ENCODE measurements around the gene GUCY1B1.

The GUCY1B1 gene

GRCh38 chr4:155809835-155810234, 51.0 kb downstream of the GUCY1B1 start:
- H2AFZ ChIP-seq (ENCODE audit: low read depth, low read length): peak overlapping the region; percentile 24; the same call in 1 of the 2 replicates
- H3K27me3 ChIP-seq (ENCODE audit: insufficient read depth, low read length, poor library complexity): no peaks in the 10 kb centered on the region
- H3K27ac ChIP-seq (ENCODE audit: low read length): no peak overlapping the region
- no peaks in the 10 kb centered on the region for H3K79me2 ChIP-seq (ENCODE audit: insufficient read depth, low read length)
- ATAC-seq (ENCODE audit: insufficient read depth, low read depth): peak; percentile 89
- peaks cover 24% of the 10 kb centered on the region for H3K36me3 ChIP-seq (ENCODE audit: insufficient read depth, low read length)
- no peak overlapping the region for H3K4me3 ChIP-seq (ENCODE audit: low read depth in 1 of 2, low read length in 2 of 2)
- H3K4me2 ChIP-seq (ENCODE audit: insufficient read depth, low read length): no peak overlapping the region
- peak; percentile 38 for DNase-seq
- H3K9me3 ChIP-seq (ENCODE audit: insufficient read depth, low read length, severe bottlenecking): no peaks in the 10 kb centered on the region
- H3K9ac ChIP-seq (ENCODE audit: low read depth, low read length): no peak overlapping the region
- H4K20me1 ChIP-seq (ENCODE audit: insufficient read depth, low read length): no peaks in the 10 kb centered on the region
- H3K4me1 ChIP-seq (ENCODE audit: insufficient read depth, low read length): no peaks in the 10 kb centered on the region
- peak; percentile 73 for TF ChIP-seq CTCF (IDR thresholded peaks at IDR 0.05; ENCODE audit: borderline replicate concordance, extremely low read depth, low read length, poor library complexity, severe bottlenecking)
- no peak for TF ChIP-seq EZH2 (IDR thresholded peaks at IDR 0.05; ENCODE audit: borderline replicate concordance, low read depth, low read length, severe bottlenecking)

- H3K36me3 ChIP-seq (ENCODE audit: insufficient read depth, low read length): peaks cover 12% of the 10 kb centered on the region; the same call in 1 of the 2 replicates
- H3K4me2 ChIP-seq (ENCODE audit: insufficient read depth, low read length): no peak overlapping the region
- no peak for DNase-seq
- H2AFZ ChIP-seq (ENCODE audit: low read depth, low read length): no peak overlapping the region; the same call in 1 of the 2 replicates
- no peak overlapping the region for H3K4me3 ChIP-seq (ENCODE audit: low read depth in 1 of 2, low read length in 2 of 2)
- peaks cover 3% of the 10 kb centered on the region for H3K27me3 ChIP-seq (ENCODE audit: insufficient read depth, low read length, poor library complexity)
- TF ChIP-seq EZH2 (IDR thresholded peaks at IDR 0.05; ENCODE audit: borderline replicate concordance, low read depth, low read length, severe bottlenecking) (no peak), CTCF (IDR thresholded peaks at IDR 0.05; ENCODE audit: borderline replicate concordance, extremely low read depth, low read length, poor library complexity, severe bottlenecking) (no peak)
- H3K9ac ChIP-seq (ENCODE audit: low read depth, low read length): no peak overlapping the region
- H3K9me3 ChIP-seq (ENCODE audit: insufficient read depth, low read length, severe bottlenecking): no peaks in the 10 kb centered on the region
- H3K4me1 ChIP-seq (ENCODE audit: insufficient read depth, low read length): no peaks in the 10 kb centered on the region
- no peaks in the 10 kb centered on the region for H4K20me1 ChIP-seq (ENCODE audit: insufficient read depth, low read length)
- no peaks in the 10 kb centered on the region for H3K79me2 ChIP-seq (ENCODE audit: insufficient read depth, low read length)
- ATAC-seq (ENCODE audit: insufficient read depth, low read depth): no peak
- no peak overlapping the region for H3K27ac ChIP-seq (ENCODE audit: low read length)
These were observed 52.3 kb downstream of the GUCY1B1 start for GRCh38 chr4:155811083-155811482.

- H4K20me1 ChIP-seq (ENCODE audit: insufficient read depth, low read length): no peaks in the 10 kb centered on the region
- H3K4me1 ChIP-seq (ENCODE audit: insufficient read depth, low read length): no peaks in the 10 kb centered on the region
- no peak overlapping the region for H3K4me2 ChIP-seq (ENCODE audit: insufficient read depth, low read length)
- no peak overlapping the region for H3K9ac ChIP-seq (ENCODE audit: low read depth, low read length)
- DNase-seq (no peak), ATAC-seq (ENCODE audit: insufficient read depth, low read depth) (no peak)
- no peaks in the 10 kb centered on the region for H3K79me2 ChIP-seq (ENCODE audit: insufficient read depth, low read length)
- peaks cover 6% of the 10 kb centered on the region for H3K27me3 ChIP-seq (ENCODE audit: insufficient read depth, low read length, poor library complexity)
- H2AFZ ChIP-seq (ENCODE audit: low read depth, low read length): no peak overlapping the region
- H3K36me3 ChIP-seq (ENCODE audit: insufficient read depth, low read length): no peaks in the 10 kb centered on the region
- TF ChIP-seq EZH2 (IDR thresholded peaks at IDR 0.05; ENCODE audit: borderline replicate concordance, low read depth, low read length, severe bottlenecking) (no peak), CTCF (IDR thresholded peaks at IDR 0.05; ENCODE audit: borderline replicate concordance, extremely low read depth, low read length, poor library complexity, severe bottlenecking) (no peak)
- H3K4me3 ChIP-seq (ENCODE audit: low read depth in 1 of 2, low read length in 2 of 2): no peak overlapping the region
- no peak overlapping the region for H3K27ac ChIP-seq (ENCODE audit: low read length)
- no peaks in the 10 kb centered on the region for H3K9me3 ChIP-seq (ENCODE audit: insufficient read depth, low read length, severe bottlenecking)
These were observed 59.8 kb downstream of the GUCY1B1 start for GRCh38 chr4:155818639-155819038.

- no peak for DNase-seq
- H3K9me3 ChIP-seq (ENCODE audit: insufficient read depth, low read length, severe bottlenecking): no peaks in the 10 kb centered on the region
- H3K4me2 ChIP-seq (ENCODE audit: insufficient read depth, low read length): no peak overlapping the region
- H3K4me1 ChIP-seq (ENCODE audit: insufficient read depth, low read length): no peaks in the 10 kb centered on the region
- no peaks in the 10 kb centered on the region for H3K36me3 ChIP-seq (ENCODE audit: insufficient read depth, low read length)
- H2AFZ ChIP-seq (ENCODE audit: low read depth, low read length): no peak overlapping the region
- no peak overlapping the region for H3K9ac ChIP-seq (ENCODE audit: low read depth, low read length)
- H3K79me2 ChIP-seq (ENCODE audit: insufficient read depth, low read length): no peaks in the 10 kb centered on the region
- H4K20me1 ChIP-seq (ENCODE audit: insufficient read depth, low read length): no peaks in the 10 kb centered on the region
- TF ChIP-seq EZH2 (IDR thresholded peaks at IDR 0.05; ENCODE audit: borderline replicate concordance, low read depth, low read length, severe bottlenecking) (no peak), CTCF (IDR thresholded peaks at IDR 0.05; ENCODE audit: borderline replicate concordance, extremely low read depth, low read length, poor library complexity, severe bottlenecking) (no peak)
- no peak overlapping the region for H3K4me3 ChIP-seq (ENCODE audit: low read depth in 1 of 2, low read length in 2 of 2)
- H3K27ac ChIP-seq (ENCODE audit: low read length): no peak overlapping the region
- peaks cover 6% of the 10 kb centered on the region for H3K27me3 ChIP-seq (ENCODE audit: insufficient read depth, low read length, poor library complexity)
- no peak for ATAC-seq (ENCODE audit: insufficient read depth, low read depth)
These were observed 60.2 kb downstream of the GUCY1B1 start for GRCh38 chr4:155819066-155819465.
